ENCODE measurements around the gene CCDC83. TPM values are rescaled to one million over a fixed set of nuclear protein-coding genes. Genes with fewer than 3 reads are reported as not detected.

CCDC83 gene
- total and polyA plus RNA-seq, 9 of the 15 experiments (the other 6 are each of a cell fraction or from before 2014, with no cell fraction given), result not detected

DNA sequence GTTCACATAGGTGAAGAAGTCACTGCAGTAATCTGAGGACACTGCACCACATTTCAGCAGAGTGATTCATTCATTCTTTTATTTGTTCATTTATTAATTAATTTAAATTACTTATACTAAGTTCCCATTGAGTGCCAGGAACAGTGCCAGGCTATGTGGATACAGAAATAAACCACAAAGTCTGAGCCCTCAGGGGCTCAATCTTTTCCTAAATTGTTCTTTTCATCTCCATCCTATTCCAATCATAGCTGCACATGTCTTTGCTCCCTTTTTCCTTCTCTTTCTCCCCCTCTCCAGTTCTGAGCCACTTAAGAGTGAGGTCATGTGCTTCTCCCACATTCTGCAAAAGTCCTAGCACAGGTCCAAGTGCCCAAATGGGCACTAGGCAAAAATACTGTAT, 49.2 kb upstream of the CCDC83 start:
- DNase-seq (ENCODE audit: extremely low read depth in 1 of 4, low spot score in 3 of 4) (no peak), FAIRE-seq (no peak), ATAC-seq (no peak)
- no peak overlapping the region for H3K4me3 ChIP-seq
- POLR2A ChIA-PET, result interaction anchor here (1.4 kb wide), 1 partner anchor 9 kb away, joined by 3 read pairs; no protein-coding TSS in a partner anchor
- H2AFZ ChIP-seq (ENCODE audit: low read depth, low read length), result no peak overlapping the region
- H3K79me2 ChIP-seq (ENCODE audit: control insufficient read depth, insufficient read depth, low read length), result no peaks in the 10 kb centered on the region
- H3K36me3 ChIP-seq (ENCODE audit: control insufficient read depth, insufficient read depth, low read length), result no peaks in the 10 kb centered on the region
- H3K4me2 ChIP-seq (ENCODE audit: insufficient read depth, low read length), result no peak overlapping the region
- no peak overlapping the region for H3K9ac ChIP-seq (ENCODE audit: insufficient read depth in 1 of 2, low read depth in 2 of 2, low read length in 2 of 2)
- peaks cover 7 to 9% of the 10 kb centered on the region in 2 experiments; a peak in 3 of 5 replicates for H3K4me1 ChIP-seq (replicated peaks in 1 of 2; ENCODE audit: control insufficient read depth in 2 of 2, insufficient read depth in 2 of 2, low read length in 2 of 2)
- in situ Hi-C loops (cut with MboI), result no loop called here
- H3K27me3 ChIP-seq (ENCODE audit: control insufficient read depth in 2 of 2, insufficient read depth in 2 of 2, low read length in 2 of 2), result peaks cover 14 to 22% of the 10 kb centered on the region in 2 experiments
- BruUV-seq (replicated peaks), result no TSS peak
- no peaks in the 10 kb centered on the region for H3K9me1 ChIP-seq (ENCODE audit: control insufficient read depth, insufficient read depth, low read length)
- CTCF ChIA-PET (ENCODE audit: low intra/inter-chr PET ratio), result no interaction called here
- H3K9me3 ChIP-seq (replicated peaks; ENCODE audit: control insufficient read depth, insufficient read depth, low read depth, low read length), result no peaks in the 10 kb centered on the region
- TF ChIP-seq, protein P1, sequence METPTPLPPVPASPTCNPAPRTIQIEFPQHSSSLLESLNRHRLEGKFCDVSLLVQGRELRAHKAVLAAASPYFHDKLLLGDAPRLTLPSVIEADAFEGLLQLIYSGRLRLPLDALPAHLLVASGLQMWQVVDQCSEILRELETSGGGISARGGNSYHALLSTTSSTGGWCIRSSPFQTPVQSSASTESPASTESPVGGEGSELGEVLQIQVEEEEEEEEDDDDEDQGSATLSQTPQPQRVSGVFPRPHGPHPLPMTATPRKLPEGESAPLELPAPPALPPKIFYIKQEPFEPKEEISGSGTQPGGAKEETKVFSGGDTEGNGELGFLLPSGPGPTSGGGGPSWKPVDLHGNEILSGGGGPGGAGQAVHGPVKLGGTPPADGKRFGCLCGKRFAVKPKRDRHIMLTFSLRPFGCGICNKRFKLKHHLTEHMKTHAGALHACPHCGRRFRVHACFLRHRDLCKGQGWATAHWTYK (CRISPR knock-in tag; IDR thresholded peaks at IDR 0.05), result no peak
- no peak for TF ChIP-seq NR3C1 (CRISPR knock-in tag; IDR thresholded peaks at IDR 0.05)
- TF ChIP-seq ZBTB12 (CRISPR knock-in tag; IDR thresholded peaks at IDR 0.05), result no peak
- TF ChIP-seq, protein P2, sequence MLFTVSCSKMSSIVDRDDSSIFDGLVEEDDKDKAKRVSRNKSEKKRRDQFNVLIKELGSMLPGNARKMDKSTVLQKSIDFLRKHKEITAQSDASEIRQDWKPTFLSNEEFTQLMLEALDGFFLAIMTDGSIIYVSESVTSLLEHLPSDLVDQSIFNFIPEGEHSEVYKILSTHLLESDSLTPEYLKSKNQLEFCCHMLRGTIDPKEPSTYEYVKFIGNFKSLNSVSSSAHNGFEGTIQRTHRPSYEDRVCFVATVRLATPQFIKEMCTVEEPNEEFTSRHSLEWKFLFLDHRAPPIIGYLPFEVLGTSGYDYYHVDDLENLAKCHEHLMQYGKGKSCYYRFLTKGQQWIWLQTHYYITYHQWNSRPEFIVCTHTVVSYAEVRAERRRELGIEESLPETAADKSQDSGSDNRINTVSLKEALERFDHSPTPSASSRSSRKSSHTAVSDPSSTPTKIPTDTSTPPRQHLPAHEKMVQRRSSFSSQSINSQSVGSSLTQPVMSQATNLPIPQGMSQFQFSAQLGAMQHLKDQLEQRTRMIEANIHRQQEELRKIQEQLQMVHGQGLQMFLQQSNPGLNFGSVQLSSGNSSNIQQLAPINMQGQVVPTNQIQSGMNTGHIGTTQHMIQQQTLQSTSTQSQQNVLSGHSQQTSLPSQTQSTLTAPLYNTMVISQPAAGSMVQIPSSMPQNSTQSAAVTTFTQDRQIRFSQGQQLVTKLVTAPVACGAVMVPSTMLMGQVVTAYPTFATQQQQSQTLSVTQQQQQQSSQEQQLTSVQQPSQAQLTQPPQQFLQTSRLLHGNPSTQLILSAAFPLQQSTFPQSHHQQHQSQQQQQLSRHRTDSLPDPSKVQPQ (CRISPR knock-in tag; IDR thresholded peaks at IDR 0.05; ENCODE audit: borderline replicate concordance), result no peak
- TF ChIP-seq NFRKB (IDR thresholded peaks at IDR 0.05; ENCODE audit: low read depth), result no peak
- TF ChIP-seq, protein P3, sequence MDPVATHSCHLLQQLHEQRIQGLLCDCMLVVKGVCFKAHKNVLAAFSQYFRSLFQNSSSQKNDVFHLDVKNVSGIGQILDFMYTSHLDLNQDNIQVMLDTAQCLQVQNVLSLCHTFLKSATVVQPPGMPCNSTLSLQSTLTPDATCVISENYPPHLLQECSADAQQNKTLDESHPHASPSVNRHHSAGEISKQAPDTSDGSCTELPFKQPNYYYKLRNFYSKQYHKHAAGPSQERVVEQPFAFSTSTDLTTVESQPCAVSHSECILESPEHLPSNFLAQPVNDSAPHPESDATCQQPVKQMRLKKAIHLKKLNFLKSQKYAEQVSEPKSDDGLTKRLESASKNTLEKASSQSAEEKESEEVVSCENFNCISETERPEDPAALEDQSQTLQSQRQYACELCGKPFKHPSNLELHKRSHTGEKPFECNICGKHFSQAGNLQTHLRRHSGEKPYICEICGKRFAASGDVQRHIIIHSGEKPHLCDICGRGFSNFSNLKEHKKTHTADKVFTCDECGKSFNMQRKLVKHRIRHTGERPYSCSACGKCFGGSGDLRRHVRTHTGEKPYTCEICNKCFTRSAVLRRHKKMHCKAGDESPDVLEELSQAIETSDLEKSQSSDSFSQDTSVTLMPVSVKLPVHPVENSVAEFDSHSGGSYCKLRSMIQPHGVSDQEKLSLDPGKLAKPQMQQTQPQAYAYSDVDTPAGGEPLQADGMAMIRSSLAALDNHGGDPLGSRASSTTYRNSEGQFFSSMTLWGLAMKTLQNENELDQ (CRISPR knock-in tag; IDR thresholded peaks at IDR 0.05; ENCODE audit: borderline replicate concordance), result no peak
- H4K20me1 ChIP-seq (replicated peaks; ENCODE audit: control insufficient read depth, insufficient read depth, low read length), result no peaks in the 10 kb centered on the region
- H3K27ac ChIP-seq (ENCODE audit: extremely low read depth, low read depth, low read length), result no peak overlapping the region
- intact Hi-C loops (cut with micrococcal nuclease), result no loop called here

All from K562 (cell line).